ENCODE results near the gene RAB7B.

DNA sequence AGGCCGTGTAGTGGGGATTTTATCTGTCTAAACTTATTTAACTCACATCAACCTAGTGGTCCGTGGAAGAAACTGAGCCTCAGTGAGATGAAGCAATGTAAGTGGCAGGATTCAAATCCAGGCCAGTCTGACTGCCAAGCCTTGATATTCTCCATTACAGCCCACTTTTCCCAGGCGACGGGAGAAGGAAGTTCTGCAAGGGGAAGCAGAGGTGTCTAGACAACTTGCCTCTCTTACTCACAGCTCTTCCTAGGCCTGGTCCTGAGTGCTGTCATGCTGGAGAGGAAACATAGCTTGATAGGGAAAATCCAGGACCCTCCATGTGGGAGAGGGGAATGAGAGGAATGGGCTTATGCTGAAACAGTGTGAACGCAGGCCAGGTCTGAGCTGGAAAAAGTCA is 11.4 kb upstream of the RAB7B start:
- TF ChIP-seq, protein P1, sequence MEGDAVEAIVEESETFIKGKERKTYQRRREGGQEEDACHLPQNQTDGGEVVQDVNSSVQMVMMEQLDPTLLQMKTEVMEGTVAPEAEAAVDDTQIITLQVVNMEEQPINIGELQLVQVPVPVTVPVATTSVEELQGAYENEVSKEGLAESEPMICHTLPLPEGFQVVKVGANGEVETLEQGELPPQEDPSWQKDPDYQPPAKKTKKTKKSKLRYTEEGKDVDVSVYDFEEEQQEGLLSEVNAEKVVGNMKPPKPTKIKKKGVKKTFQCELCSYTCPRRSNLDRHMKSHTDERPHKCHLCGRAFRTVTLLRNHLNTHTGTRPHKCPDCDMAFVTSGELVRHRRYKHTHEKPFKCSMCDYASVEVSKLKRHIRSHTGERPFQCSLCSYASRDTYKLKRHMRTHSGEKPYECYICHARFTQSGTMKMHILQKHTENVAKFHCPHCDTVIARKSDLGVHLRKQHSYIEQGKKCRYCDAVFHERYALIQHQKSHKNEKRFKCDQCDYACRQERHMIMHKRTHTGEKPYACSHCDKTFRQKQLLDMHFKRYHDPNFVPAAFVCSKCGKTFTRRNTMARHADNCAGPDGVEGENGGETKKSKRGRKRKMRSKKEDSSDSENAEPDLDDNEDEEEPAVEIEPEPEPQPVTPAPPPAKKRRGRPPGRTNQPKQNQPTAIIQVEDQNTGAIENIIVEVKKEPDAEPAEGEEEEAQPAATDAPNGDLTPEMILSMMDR (IDR thresholded peaks at IDR 0.05): no peak
- no peak for TF ChIP-seq POLR2A (IDR thresholded peaks at IDR 0.05)

All from right lobe of liver (tissue), 4 donors.